H9 (cell line): ENCODE results near the gene SCN1B. TPM values are rescaled to one million over a fixed set of nuclear protein-coding genes. Genes with fewer than 3 reads are reported as not detected.

ENCODE experiments used
- DNase-seq: peaks from one replicate; pipeline ENCODE4 v3.0.0-alpha.2; 2017
- H2AFZ ChIP-seq: one replicate; pipeline ENCODE4 v1.6.1; 2013; ENCODE audit warnings: mild to moderate bottlenecking, low read length, control low read depth, moderate library complexity
- H2AK5ac ChIP-seq: 2 replicates; pipeline ENCODE4 v1.6.1; 2013; ENCODE audit warnings: low read length, control low read depth, mixed read lengths; ENCODE audit not compliant: insufficient read length
- H2BK120ac ChIP-seq: one replicate; pipeline ENCODE4 v1.6.1; 2013; ENCODE audit warnings: low read depth, mild to moderate bottlenecking, low read length, control low read depth, inconsistent platforms; ENCODE audit not compliant: poor library complexity, severe bottlenecking
- H2BK12ac ChIP-seq: 2 replicates; pipeline ENCODE4 v1.6.1; 2013; ENCODE audit warnings: low read length, control low read depth, mixed read lengths, low read depth; ENCODE audit not compliant: insufficient read length
- H2BK15ac ChIP-seq: 2 replicates; pipeline ENCODE4 v1.6.1; 2013; ENCODE audit warnings: low read depth, low read length, control low read depth
- H2BK20ac ChIP-seq: one replicate; pipeline ENCODE4 v1.6.1; 2013; ENCODE audit warnings: low read depth, mild to moderate bottlenecking, low read length, control low read depth, inconsistent platforms; ENCODE audit not compliant: poor library complexity, severe bottlenecking
- H2BK5ac ChIP-seq: 2 replicates; pipeline ENCODE4 v1.6.1; 2013; ENCODE audit warnings: low read length, control low read depth, mixed read lengths; ENCODE audit not compliant: insufficient read length
- H3K14ac ChIP-seq: 2 replicates; pipeline ENCODE4 v1.6.1; 2013; ENCODE audit warnings: low read length, control low read depth; ENCODE audit not compliant: insufficient read depth
- H3K18ac ChIP-seq: 2 replicates; pipeline ENCODE4 v1.6.1; 2013; ENCODE audit warnings: low read depth, mild to moderate bottlenecking, mixed read lengths, low read length, control low read depth; ENCODE audit not compliant: insufficient read length
- H3K23ac ChIP-seq: 2 replicates; pipeline ENCODE4 v1.6.1; 2013; ENCODE audit warnings: low read length, control low read depth, mixed read lengths, low read depth; ENCODE audit not compliant: insufficient read length
- H3K23me2 ChIP-seq: 2 replicates; pipeline ENCODE4 v1.6.1; 2013; ENCODE audit warnings: low read depth, mild to moderate bottlenecking, mixed read lengths, low read length, control low read depth; ENCODE audit not compliant: insufficient read length, poor library complexity, severe bottlenecking
- H3K27ac ChIP-seq: 2 replicates; pipeline ENCODE4 v1.5.1; 2013; ENCODE audit warnings: low read length, control low read depth, mixed read lengths, low read depth; ENCODE audit not compliant: insufficient read length
- H3K27me3 ChIP-seq: 2 replicates; pipeline ENCODE4 v1.6.1; 2013; ENCODE audit warnings: low read length, control low read depth, inconsistent platforms; ENCODE audit not compliant: insufficient read depth
- H3K4ac ChIP-seq: 2 replicates; pipeline ENCODE4 v1.6.1; 2013; ENCODE audit warnings: low read depth, mild to moderate bottlenecking, control low read depth, inconsistent platforms, low read length, moderate library complexity
- H3K4me1 ChIP-seq: 2 replicates; pipeline ENCODE4 v1.6.1; 2013; ENCODE audit warnings: low read length, control low read depth, inconsistent platforms; ENCODE audit not compliant: insufficient read depth
- H3K4me2 ChIP-seq: 2 replicates; pipeline ENCODE4 v1.6.1; 2013; ENCODE audit warnings: low read length, control low read depth, mixed read lengths; ENCODE audit not compliant: insufficient read length, insufficient read depth
- H3K56ac ChIP-seq: 2 replicates; pipeline ENCODE4 v1.6.1; 2013; ENCODE audit warnings: low read depth, mild to moderate bottlenecking, mixed read lengths, low read length, control low read depth; ENCODE audit not compliant: insufficient read length
- H3K79me1 ChIP-seq: 2 replicates; pipeline ENCODE4 v1.6.1; 2013; ENCODE audit warnings: low read depth, mild to moderate bottlenecking, moderate library complexity, low read length, control low read depth, inconsistent platforms; ENCODE audit not compliant: insufficient read depth, poor library complexity, severe bottlenecking
- H3K79me2 ChIP-seq: 2 replicates; pipeline ENCODE4 v1.6.1; 2013; ENCODE audit warnings: low read length, control low read depth, inconsistent platforms; ENCODE audit not compliant: insufficient read depth
- H3K9ac ChIP-seq: 2 replicates; pipeline ENCODE4 v1.6.1; 2013; ENCODE audit warnings: low read length, control low read depth, mixed read lengths; ENCODE audit not compliant: insufficient read length; ENCODE audit errors: extremely low read depth
- H3K9me3 ChIP-seq: one replicate; pipeline ENCODE4 v1.6.1; 2013; ENCODE audit warnings: low read depth, low read length, inconsistent platforms; ENCODE audit not compliant: control insufficient read depth
- H3T11ph ChIP-seq: one replicate; pipeline ENCODE4 v1.6.1; 2013; ENCODE audit warnings: mild to moderate bottlenecking, low read length, control low read depth, inconsistent platforms
- H4K20me1 ChIP-seq: one replicate; pipeline ENCODE4 v1.6.1; 2013; ENCODE audit not compliant: control insufficient read depth, insufficient read length, insufficient read depth
- H4K5ac ChIP-seq: 2 replicates; pipeline ENCODE4 v1.6.1; 2013; ENCODE audit warnings: low read depth, mild to moderate bottlenecking, mixed read lengths, low read length, control low read depth; ENCODE audit not compliant: insufficient read length
- H4K8ac ChIP-seq: replicated peaks from 2 replicates; pipeline ENCODE4 v1.6.1; 2013; ENCODE audit warnings: low read length, control low read depth, mixed read lengths, low read depth; ENCODE audit not compliant: insufficient read length
- H4K91ac ChIP-seq: 2 replicates; pipeline ENCODE4 v1.6.1; 2013; ENCODE audit warnings: low read depth, mild to moderate bottlenecking, moderate library complexity, mixed read lengths, low read length, control low read depth; ENCODE audit not compliant: insufficient read length
- H3K27ac Mint-ChIP-seq, 3 experiments: 2 replicates in 2 of 3; 3 replicates in 1 of 3; pipeline ENCODE4 v1.8.0; 2020 to 2021; ENCODE audit warnings: mixed read lengths in 3 of 3, mild to moderate bottlenecking in 1 of 3, moderate library complexity in 1 of 3
- H3K27me3 Mint-ChIP-seq: 2 replicates; pipeline ENCODE4 v1.8.0; 2021; ENCODE audit warnings: low read depth, mild to moderate bottlenecking, moderate library complexity, mixed read lengths
- H3K36me3 Mint-ChIP-seq, 3 experiments: 2 replicates in 2 of 3; 3 replicates in 1 of 3; pipeline ENCODE4 v1.8.0; 2020 to 2021; ENCODE audit warnings: low read depth in 3 of 3, mixed read lengths in 3 of 3; ENCODE audit not compliant: insufficient read depth in 1 of 3
- H3K4me1 Mint-ChIP-seq, 2 experiments: 2 replicates each; pipeline ENCODE4 v1.8.0; 2020; ENCODE audit warnings: mixed read lengths in 2 of 2
- H3K4me3 Mint-ChIP-seq, 2 experiments: 2 replicates in 1 of 2; 3 replicates in 1 of 2; pipeline ENCODE4 v1.8.0; 2020 to 2021; ENCODE audit warnings: mild to moderate bottlenecking in 2 of 2, mixed read lengths in 2 of 2, moderate library complexity in 1 of 2
- H3K9me3 Mint-ChIP-seq, 2 experiments: 2 replicates in 1 of 2; 3 replicates in 1 of 2; pipeline ENCODE4 v1.8.0; 2020; ENCODE audit warnings: mild to moderate bottlenecking in 2 of 2, mixed read lengths in 2 of 2, moderate library complexity in 1 of 2
- CTCF ChIP-seq: fragments of 200-600 bp; sonication (generic); conservative IDR thresholded peaks from 3 replicates; pipeline ENCODE4 v1.8.0; 2021; ENCODE audit warnings: antibody characterized with exemption, mild to moderate bottlenecking
- WGBS: extraction: QIAGEN DNeasy Blood & Tissue Kit; methylation state at CpG from one replicate; pipeline ENCODE4 v1.1.7; 2013; ENCODE audit warnings: missing lambda C conversion rate, low lambda C conversion rate, mixed read lengths; ENCODE audit not compliant: insufficient read length; ENCODE audit errors: extremely low coverage; 5-methylcytosine and 5-hydroxymethylcytosine counted together
- total RNA-seq: library from RNA; stranded (reverse); gene quantifications from 2 replicates; pipeline ENCODE4 v1.2.1, GENCODE V29; 2021

Gene SCN1B
- total RNA-seq, 1 experiment from 2014 or later: 3.8 TPM

- Mint-ChIP-seq H3K27me3 (no peaks in the 10 kb centered on the region; the same call in 1 of the 2 replicates), H3K4me3 (peak overlapping the region in 1 of 2 experiments; percentile 35; a peak in 2 of 5 replicates), H3K9me3 (peaks cover 4 to 10% of the 10 kb centered on the region in 2 experiments; a peak in 4 of 5 replicates), H3K4me1 (peaks cover 9% of the 10 kb centered on the region in 2 experiments), H3K27ac (peak overlapping the region; percentile 8 to 45 (median 11); a peak in 3 of 7 replicates), H3K36me3 (peaks cover 0 to 5% (median 0%) of the 10 kb centered on the region in 3 experiments; a peak in 3 of 7 replicates)
- H2BK120ac ChIP-seq: no peak overlapping the region
- WGBS: no CpG with 5 or more reads among the region's 7 CpGs
- peaks cover 5% of the 10 kb centered on the region; the same call in 1 of the 2 replicates for H3K4me1 ChIP-seq
- H2AK5ac ChIP-seq: no peak overlapping the region
- no peak overlapping the region for H2BK20ac ChIP-seq
- H4K20me1 ChIP-seq: no peaks in the 10 kb centered on the region
- DNase-seq: peak; percentile 67
- no peak overlapping the region for H3K4me2 ChIP-seq
- H3K27me3 ChIP-seq: no peaks in the 10 kb centered on the region
- H2BK15ac ChIP-seq: no peak overlapping the region
- H3K27ac ChIP-seq: no peak overlapping the region
- H4K8ac ChIP-seq: no peak overlapping the region
- no peaks in the 10 kb centered on the region for H3K9me3 ChIP-seq
- no peaks in the 10 kb centered on the region for H3K79me1 ChIP-seq
- no peak for TF ChIP-seq CTCF
- no peaks in the 10 kb centered on the region for H3K23me2 ChIP-seq
- no peak overlapping the region for H3K4ac ChIP-seq
- H3K23ac ChIP-seq: no peak overlapping the region
- H2AFZ ChIP-seq: no peak overlapping the region
- no peak overlapping the region for H2BK12ac ChIP-seq
- H3T11ph ChIP-seq: no peak overlapping the region
- no peak overlapping the region for H3K14ac ChIP-seq
- H3K56ac ChIP-seq: no peak overlapping the region
- no peak overlapping the region for H3K9ac ChIP-seq
- no peak overlapping the region for H2BK5ac ChIP-seq
- H4K91ac ChIP-seq: no peak overlapping the region
- peak overlapping the region; percentile 23 for H3K18ac ChIP-seq
- H4K5ac ChIP-seq: no peak overlapping the region
- H3K79me2 ChIP-seq: no peaks in the 10 kb centered on the region
These were observed 44.8 kb upstream of the SCN1B start for GRCh38 chr19:34985249-34986022.
